Measurements from ENCODE around the gene SVEP1.

Gene SVEP1

DNA sequence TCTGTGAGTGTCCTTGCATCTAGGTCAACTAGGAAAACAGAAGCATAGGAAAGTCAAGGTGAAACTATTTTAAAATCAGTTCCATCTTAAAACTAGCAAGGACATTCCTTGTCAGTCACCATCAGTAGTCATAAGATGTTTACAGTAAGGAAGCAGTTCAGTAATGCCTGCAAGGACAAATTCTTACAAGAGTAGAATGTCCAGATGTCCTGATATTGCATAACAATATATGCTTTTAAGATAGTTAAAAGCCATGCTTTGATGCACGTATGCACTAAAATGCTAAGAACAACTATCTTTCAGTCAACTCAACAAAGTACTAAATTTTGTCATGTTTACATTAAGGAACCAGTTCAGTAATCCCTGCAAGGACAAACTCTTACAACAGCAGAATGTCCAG lies 11.3 kb upstream of the SVEP1 start:
- Histone ChIP-seq H3F3A (ENCODE audit: insufficient read depth, low read length) (no peaks in the 10 kb centered on the region), H2AFZ (ENCODE audit: low read length) (no peak overlapping the region)

DNA sequence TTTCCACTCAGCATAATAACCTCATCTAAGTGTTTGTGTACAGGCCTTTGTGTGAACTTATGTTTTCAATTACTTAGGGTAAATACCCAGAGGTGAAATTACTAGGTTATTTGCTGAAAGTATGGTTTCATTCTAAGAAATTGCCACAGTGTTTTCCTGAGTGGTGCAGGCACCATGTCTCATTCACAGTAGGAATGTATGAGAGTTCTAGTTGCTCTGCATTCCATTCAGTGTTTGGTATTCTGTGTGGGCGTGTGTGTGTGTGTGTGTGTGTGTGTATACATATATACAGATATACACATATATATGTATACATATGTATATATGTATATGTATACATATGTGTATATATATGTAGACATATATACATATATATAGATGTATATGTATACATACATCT lies 8.8 kb upstream of the SVEP1 start:
- H3F3A ChIP-seq (ENCODE audit: insufficient read depth, low read length), result no peaks in the 10 kb centered on the region
- no peaks in the 10 kb centered on the region for H3K36me3 ChIP-seq (ENCODE audit: insufficient read depth, low read length)
- H3K27ac ChIP-seq (ENCODE audit: low read depth, low read length, poor library complexity, severe bottlenecking), result no peak overlapping the region
- H3K4me2 ChIP-seq (ENCODE audit: low read length), result no peak overlapping the region
- H3K79me2 ChIP-seq (ENCODE audit: insufficient read depth, low read length), result no peaks in the 10 kb centered on the region
- no peaks in the 10 kb centered on the region for H4K20me1 ChIP-seq (ENCODE audit: insufficient read depth, low read length)
- H2AFZ ChIP-seq (ENCODE audit: low read length), result no peak overlapping the region
- H3K4me3 ChIP-seq (ENCODE audit: low read depth, low read length, poor library complexity, severe bottlenecking), result no peak overlapping the region
- no peak overlapping the region for H3K9ac ChIP-seq (ENCODE audit: low read length)
- TF ChIP-seq CTCF (IDR thresholded peaks at IDR 0.05; ENCODE audit: low read length) (no peak), EZH2 (IDR thresholded peaks at IDR 0.05; ENCODE audit: borderline replicate concordance, low read length) (no peak)
- no peaks in the 10 kb centered on the region for H3K4me1 ChIP-seq (ENCODE audit: insufficient read depth, low read length, severe bottlenecking)
- H3K9me3 ChIP-seq (ENCODE audit: low read length), result no peaks in the 10 kb centered on the region
- no peaks in the 10 kb centered on the region for H3K9me2 ChIP-seq (ENCODE audit: low read depth, low read length)
- H3K27me3 ChIP-seq (ENCODE audit: insufficient read depth, low read length), result no peaks in the 10 kb centered on the region

More for the DNA sequence above, 11.3 kb upstream of the SVEP1 start:
- H3K9ac ChIP-seq (ENCODE audit: low read length), result no peak overlapping the region
- TF ChIP-seq CTCF (IDR thresholded peaks at IDR 0.05; ENCODE audit: low read length) (no peak), EZH2 (IDR thresholded peaks at IDR 0.05; ENCODE audit: borderline replicate concordance, low read length) (no peak)
- H3K27me3 ChIP-seq (ENCODE audit: insufficient read depth, low read length), result no peaks in the 10 kb centered on the region
- no peaks in the 10 kb centered on the region for H3K79me2 ChIP-seq (ENCODE audit: insufficient read depth, low read length)
- no peaks in the 10 kb centered on the region for H3K9me2 ChIP-seq (ENCODE audit: low read depth, low read length)
- no peaks in the 10 kb centered on the region for H3K9me3 ChIP-seq (ENCODE audit: low read length)
- H3K36me3 ChIP-seq (ENCODE audit: insufficient read depth, low read length), result no peaks in the 10 kb centered on the region
- no peaks in the 10 kb centered on the region for H3K4me1 ChIP-seq (ENCODE audit: insufficient read depth, low read length, severe bottlenecking)
- H3K4me3 ChIP-seq (ENCODE audit: low read depth, low read length, poor library complexity, severe bottlenecking), result no peak overlapping the region
- H3K4me2 ChIP-seq (ENCODE audit: low read length), result no peak overlapping the region
- H3K27ac ChIP-seq (ENCODE audit: low read depth, low read length, poor library complexity, severe bottlenecking), result no peak overlapping the region
- no peaks in the 10 kb centered on the region for H4K20me1 ChIP-seq (ENCODE audit: insufficient read depth, low read length)

GRCh38 chr9:110583237-110583636 lies 3.7 kb upstream of the SVEP1 start:
- Histone ChIP-seq H3K27ac (ENCODE audit: low read depth, low read length, poor library complexity, severe bottlenecking) (no peak overlapping the region), H3K9ac (ENCODE audit: low read length) (no peak overlapping the region), H3K4me2 (ENCODE audit: low read length) (no peak overlapping the region)

More at GRCh38 chr9:110583237-110583636, 3.7 kb upstream of the SVEP1 start:
- H3K9me3 ChIP-seq (ENCODE audit: low read length), result no peaks in the 10 kb centered on the region
- no peaks in the 10 kb centered on the region for H3K36me3 ChIP-seq (ENCODE audit: insufficient read depth, low read length)
- no peak overlapping the region for H3K4me3 ChIP-seq (ENCODE audit: low read depth, low read length, poor library complexity, severe bottlenecking)
- no peaks in the 10 kb centered on the region for H3K9me2 ChIP-seq (ENCODE audit: low read depth, low read length)
- no peaks in the 10 kb centered on the region for H3K79me2 ChIP-seq (ENCODE audit: insufficient read depth, low read length)
- H4K20me1 ChIP-seq (ENCODE audit: insufficient read depth, low read length), result no peaks in the 10 kb centered on the region
- TF ChIP-seq EZH2 (IDR thresholded peaks at IDR 0.05; ENCODE audit: borderline replicate concordance, low read length) (no peak), CTCF (IDR thresholded peaks at IDR 0.05; ENCODE audit: low read length) (peak; percentile 13; the same call in 1 of the 2 replicates)
- H3K4me1 ChIP-seq (ENCODE audit: insufficient read depth, low read length, severe bottlenecking), result no peaks in the 10 kb centered on the region
- no peak overlapping the region for H2AFZ ChIP-seq (ENCODE audit: low read length)
- no peaks in the 10 kb centered on the region for H3F3A ChIP-seq (ENCODE audit: insufficient read depth, low read length)
- H3K27me3 ChIP-seq (ENCODE audit: insufficient read depth, low read length), result no peaks in the 10 kb centered on the region

Measured in OCI-LY1 (cell line).